KMS-11 (cell line): ENCODE data around the gene GGT6.

ENCODE experiments used
- H2AFZ ChIP-seq: fragments of 200-600 bp; sonication (generic); 2 replicates; pipeline ENCODE4 v1.6.1; 2016; ENCODE audit warnings: antibody characterized with exemption, mixed run types, low read depth
- H3K27ac ChIP-seq: fragments of 200-600 bp; sonication (generic); 2 replicates; pipeline ENCODE4 v1.6.1; 2016; ENCODE audit warnings: mild to moderate bottlenecking, mixed run types
- H3K27me3 ChIP-seq: fragments of 200-600 bp; sonication (generic); 2 replicates; pipeline ENCODE4 v1.6.1; 2017; ENCODE audit warnings: mild to moderate bottlenecking, low read depth, mixed run types, moderate library complexity; ENCODE audit not compliant: insufficient read depth
- H3K36me3 ChIP-seq: fragments of 200-600 bp; sonication (generic); 2 replicates; pipeline ENCODE4 v1.6.1; 2017; ENCODE audit warnings: mild to moderate bottlenecking, mixed run types; ENCODE audit not compliant: insufficient read depth
- H3K4me1 ChIP-seq: fragments of 200-600 bp; sonication (generic); 2 replicates; pipeline ENCODE4 v1.6.1; 2016; ENCODE audit warnings: mild to moderate bottlenecking, low read depth, mixed run types; ENCODE audit not compliant: poor library complexity, severe bottlenecking
- H3K4me2 ChIP-seq: fragments of 200-600 bp; sonication (generic); 2 replicates; pipeline ENCODE4 v1.7.0; 2016; ENCODE audit warnings: mild to moderate bottlenecking, mixed run types
- H3K4me3 ChIP-seq: fragments of 200-600 bp; sonication (generic); IDR thresholded peaks from 2 replicates; pipeline ENCODE4 v1.6.1; 2017; ENCODE audit warnings: low read depth, low read length, mixed read lengths; ENCODE audit not compliant: insufficient read depth
- H3K79me2 ChIP-seq: fragments of 200-600 bp; sonication (generic); 2 replicates; pipeline ENCODE4 v1.6.1; 2016; ENCODE audit warnings: low read depth, mixed run types; ENCODE audit not compliant: insufficient read depth
- H3K9ac ChIP-seq: fragments of 200-600 bp; sonication (generic); 2 replicates; pipeline ENCODE4 v1.6.1; 2016; ENCODE audit warnings: mild to moderate bottlenecking, mixed run types
- H4K20me1 ChIP-seq: fragments of 200-600 bp; sonication (generic); 2 replicates; pipeline ENCODE4 v1.6.1; 2016; ENCODE audit warnings: mild to moderate bottlenecking, mixed run types; ENCODE audit not compliant: insufficient read depth
- CTCF ChIP-seq: fragments of 200-600 bp; sonication (generic); conservative IDR thresholded peaks from 2 replicates; pipeline ENCODE4 v1.6.1; 2017; ENCODE audit warnings: low read depth, mild to moderate bottlenecking, antibody characterized with exemption, low read length, moderate library complexity, mixed read lengths

GGT6 gene

GRCh38 chr17:4534928-4535666 is 25.3 kb downstream of the GGT6 start:
- H2AFZ ChIP-seq, result no peak overlapping the region
- H3K4me1 ChIP-seq, result no peaks in the 10 kb centered on the region
- H3K4me2 ChIP-seq, result no peak overlapping the region
- no peaks in the 10 kb centered on the region for H4K20me1 ChIP-seq
- H3K36me3 ChIP-seq, result no peaks in the 10 kb centered on the region
- H3K4me3 ChIP-seq, result no peak overlapping the region
- H3K27me3 ChIP-seq, result peaks cover 13% of the 10 kb centered on the region; the same call in 1 of the 2 replicates
- H3K9ac ChIP-seq, result no peak overlapping the region
- no peak for TF ChIP-seq CTCF
- no peak overlapping the region for H3K27ac ChIP-seq
- H3K79me2 ChIP-seq, result no peaks in the 10 kb centered on the region

GRCh38 chr17:4534515-4534914 is 25.9 kb downstream of the GGT6 start:
- Histone ChIP-seq H3K9ac (no peak overlapping the region), H3K79me2 (no peaks in the 10 kb centered on the region), H2AFZ (no peak overlapping the region), H3K4me1 (no peaks in the 10 kb centered on the region), H3K4me3 (no peak overlapping the region), H4K20me1 (no peaks in the 10 kb centered on the region), H3K27me3 (peaks cover 14% of the 10 kb centered on the region; the same call in 1 of the 2 replicates), H3K4me2 (no peak overlapping the region), H3K27ac (no peak overlapping the region), H3K36me3 (no peaks in the 10 kb centered on the region)
- TF ChIP-seq CTCF, result no peak

- no peak overlapping the region for H3K4me3 ChIP-seq
- no peak overlapping the region for H3K27ac ChIP-seq
- H3K27me3 ChIP-seq, result peaks cover 14% of the 10 kb centered on the region; the same call in 1 of the 2 replicates
- H3K79me2 ChIP-seq, result no peaks in the 10 kb centered on the region
- no peaks in the 10 kb centered on the region for H3K36me3 ChIP-seq
- no peak overlapping the region for H2AFZ ChIP-seq
- H3K4me1 ChIP-seq, result no peaks in the 10 kb centered on the region
- H3K4me2 ChIP-seq, result no peak overlapping the region
- TF ChIP-seq CTCF, result no peak
- no peak overlapping the region for H3K9ac ChIP-seq
- no peaks in the 10 kb centered on the region for H4K20me1 ChIP-seq
These were observed 26.6 kb downstream of the GGT6 start for GRCh38 chr17:4533523-4534504.

GRCh38 chr17:4532860-4533522 is 27.4 kb downstream of the GGT6 start:
- Histone ChIP-seq H3K27ac (no peak overlapping the region), H3K9ac (no peak overlapping the region), H3K4me1 (no peaks in the 10 kb centered on the region), H3K4me3 (no peak overlapping the region), H2AFZ (no peak overlapping the region), H3K79me2 (no peaks in the 10 kb centered on the region), H4K20me1 (no peaks in the 10 kb centered on the region), H3K27me3 (peaks cover 14% of the 10 kb centered on the region; the same call in 1 of the 2 replicates), H3K36me3 (no peaks in the 10 kb centered on the region), H3K4me2 (no peak overlapping the region)
- TF ChIP-seq CTCF, result no peak
